NK-92 (cell line): Measurements from ENCODE around the gene RRP8.

Experiments used
- DNase-seq: peaks from one replicate; lab custom pipeline; 2025; ENCODE audit not compliant: unreplicated experiment; lab: John Stamatoyannopoulos, UW

The RRP8 gene

GRCh38 chr11:6572215-6572614 lies 31.2 kb downstream of the RRP8 start:
- no peak for DNase-seq

GRCh38 chr11:6571434-6572008 lies 31.9 kb downstream of the RRP8 start:
- no peak for DNase-seq

GRCh38 chr11:6570691-6571427 lies 32.6 kb downstream of the RRP8 start:
- no peak for DNase-seq

DNA sequence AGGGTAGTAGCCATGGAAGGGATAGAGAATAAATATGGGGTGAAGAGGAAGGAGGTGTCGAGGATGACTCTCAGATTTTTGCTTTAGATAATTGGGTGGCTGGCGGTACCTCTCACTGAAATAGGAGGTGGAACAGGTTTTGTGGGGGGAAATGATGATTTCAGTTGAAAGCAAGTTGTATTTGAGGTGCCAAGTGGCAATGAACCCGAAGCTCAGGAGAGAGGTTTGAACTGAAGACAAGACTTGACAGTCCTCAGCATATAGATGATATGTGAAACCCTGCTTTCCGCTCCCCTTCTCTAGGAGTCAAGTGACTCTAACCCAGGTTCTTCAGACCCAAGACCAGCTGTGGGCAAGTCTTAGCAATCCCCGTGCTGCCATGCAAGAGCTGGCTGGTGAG lies 33.7 kb downstream of the RRP8 start:
- DNase-seq, result no peak

GRCh38 chr11:6568191-6568918 lies 35.1 kb downstream of the RRP8 start:
- no peak for DNase-seq

GRCh38 chr11:6567371-6567745 lies 36.1 kb downstream of the RRP8 start:
- DNase-seq, result no peak

DNA sequence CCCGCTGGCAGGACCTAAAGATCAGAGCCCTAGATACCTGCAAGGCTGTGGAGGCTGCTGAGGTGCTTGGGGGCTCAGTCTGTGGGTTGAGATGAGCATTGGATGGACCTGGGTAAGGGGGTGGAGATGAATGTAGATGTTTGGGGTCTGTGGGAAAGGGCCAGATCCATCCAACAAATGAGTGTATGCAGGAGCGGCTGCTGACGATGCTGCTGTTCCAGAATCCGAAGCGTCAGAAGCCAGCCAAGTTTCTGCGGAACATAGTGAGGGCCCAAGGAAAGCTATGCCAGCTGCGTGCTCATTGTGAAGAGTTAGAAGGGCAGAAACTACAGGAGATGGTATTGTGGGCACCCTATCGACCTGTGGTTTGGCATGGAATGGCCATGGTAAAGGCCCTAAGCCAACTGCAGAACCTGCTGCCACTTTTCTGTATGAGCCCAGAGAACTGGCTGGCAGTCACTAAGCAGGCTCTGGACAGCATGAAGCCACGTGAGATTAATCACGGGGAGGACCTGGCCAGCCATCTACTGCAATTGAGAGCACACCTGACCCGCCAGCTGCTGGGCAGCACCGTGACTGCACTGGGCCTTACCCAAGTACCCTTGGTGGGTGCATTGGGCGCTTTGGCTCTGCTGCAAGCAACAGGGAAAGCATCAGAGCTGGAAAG lies 36.6 kb downstream of the RRP8 start:
- no peak for DNase-seq

DNA sequence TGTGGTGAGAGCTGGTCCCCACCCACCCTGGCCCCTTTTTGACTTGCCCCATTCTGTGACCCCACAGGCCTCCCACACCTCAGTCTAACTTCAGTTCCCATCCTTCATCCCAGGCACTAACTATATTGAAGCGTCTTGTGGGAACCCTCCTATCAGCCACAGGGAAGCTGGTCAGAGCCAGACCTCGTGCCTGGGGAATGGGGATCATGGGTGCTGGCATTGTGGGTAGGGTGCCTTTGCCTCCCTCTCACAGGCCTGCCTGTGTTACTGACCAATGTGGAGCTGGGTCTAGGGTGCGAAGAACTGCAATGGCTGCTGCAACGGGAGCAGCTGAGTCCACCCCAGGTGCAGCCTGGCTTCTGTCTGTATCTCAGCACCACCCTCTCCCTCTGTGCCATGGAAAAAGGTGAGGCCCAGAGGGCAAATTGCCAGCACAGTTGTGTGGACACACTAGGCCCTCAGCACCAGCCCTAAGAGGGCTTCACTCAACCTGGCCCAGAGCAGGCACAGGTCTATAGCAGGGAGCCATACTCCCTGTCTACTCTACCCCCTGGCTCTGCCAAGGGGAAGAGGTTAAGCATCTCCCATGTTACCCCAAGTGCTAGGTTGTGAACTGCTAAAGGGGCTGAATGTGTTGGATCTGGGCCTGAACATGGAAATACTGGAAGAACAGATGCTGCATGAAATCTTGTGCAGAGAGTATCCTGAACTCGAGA lies 37.3 kb downstream of the RRP8 start:
- no peak for DNase-seq

DNA sequence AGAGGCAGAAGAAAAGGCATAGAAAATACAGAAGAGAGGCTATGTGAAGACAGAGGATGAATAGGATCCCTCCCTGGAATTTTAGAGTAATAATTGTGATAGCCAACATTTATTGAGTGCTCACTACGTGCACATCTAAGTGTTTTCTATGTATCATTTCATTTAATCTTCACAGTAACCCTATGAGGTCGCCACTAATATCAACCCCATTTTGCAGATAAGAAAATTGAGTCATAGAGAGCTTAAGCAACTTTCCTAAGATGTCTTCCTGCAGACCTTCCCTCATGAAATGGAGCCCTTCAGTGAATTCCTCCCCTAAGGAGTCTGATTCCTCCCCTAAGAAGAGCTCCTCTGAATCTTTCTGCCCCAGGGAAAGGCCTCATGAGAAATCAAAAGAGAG lies 38.1 kb downstream of the RRP8 start:
- no peak for DNase-seq

GRCh38 chr11:6563667-6564066 lies 39.7 kb downstream of the RRP8 start:
- DNase-seq, result no peak

GRCh38 chr11:6563121-6563619 lies 40.2 kb downstream of the RRP8 start:
- no peak for DNase-seq

DNA sequence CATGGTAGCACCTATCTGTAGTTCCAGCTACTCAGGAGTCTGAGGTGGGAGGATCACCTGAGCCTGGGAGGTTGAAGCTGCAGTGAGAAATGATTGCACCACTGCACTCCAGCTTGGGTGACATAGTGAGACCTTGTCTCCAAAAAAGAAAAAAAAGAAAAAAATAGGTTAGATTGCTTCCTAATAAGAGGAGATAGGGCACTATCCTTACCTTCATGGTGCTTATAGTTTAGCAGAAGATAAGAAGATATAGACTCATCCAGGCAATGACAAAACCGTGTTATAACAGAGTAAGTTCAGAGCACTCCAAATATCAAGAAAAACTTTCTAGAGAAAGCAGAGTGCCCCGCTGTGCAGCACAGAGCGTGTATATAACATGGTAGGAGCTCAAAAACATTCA lies 42.1 kb downstream of the RRP8 start:
- DNase-seq, result no peak

DNA sequence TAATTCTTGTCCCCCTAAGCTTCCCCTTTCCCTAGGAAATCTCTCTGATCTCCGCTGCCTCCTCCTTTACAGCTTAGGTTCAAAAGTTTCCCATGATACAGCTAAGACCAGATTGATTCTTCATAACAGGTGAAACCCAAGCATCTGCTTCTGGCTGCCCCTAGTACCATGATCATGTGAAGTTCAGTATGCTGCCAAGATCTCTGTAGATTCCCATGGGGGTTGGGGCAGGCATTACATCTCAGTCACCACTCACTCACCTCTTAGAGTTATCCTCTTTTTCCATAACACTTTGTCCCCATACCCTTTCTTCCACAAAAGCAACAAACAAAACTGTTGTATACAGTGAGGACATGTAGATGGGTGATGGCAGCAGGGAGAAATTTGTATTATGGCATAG lies 44.0 kb downstream of the RRP8 start:
- no peak for DNase-seq

GRCh38 chr11:6557761-6558674 lies 45.4 kb downstream of the RRP8 start:
- DNase-seq, result no peak

- no peak for DNase-seq
These were observed 46.4 kb downstream of the RRP8 start for GRCh38 chr11:6557063-6557462.

- DNase-seq, result no peak
These were observed 47.1 kb downstream of the RRP8 start for GRCh38 chr11:6556139-6556949.

GRCh38 chr11:6554828-6555706 lies 48.3 kb downstream of the RRP8 start:
- DNase-seq, result no peak

DNA sequence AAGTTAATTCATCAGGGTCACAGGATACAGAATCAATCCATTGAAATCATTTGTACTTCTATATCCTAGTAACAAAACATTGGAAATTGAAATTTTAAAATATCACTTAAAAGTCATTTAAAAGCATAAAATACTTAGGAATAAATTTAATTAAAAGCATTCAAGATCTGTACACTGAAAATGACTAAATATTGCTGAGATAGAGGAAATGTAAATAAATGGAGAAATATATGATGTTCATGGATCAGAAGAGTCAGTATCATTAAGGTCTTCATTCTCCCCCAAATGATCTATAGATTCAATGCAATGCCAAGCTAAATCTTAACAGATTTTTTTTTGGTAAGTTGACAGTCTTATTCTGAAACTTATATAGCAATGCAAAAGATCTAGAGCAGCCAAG lies 49.8 kb downstream of the RRP8 start:
- no peak for DNase-seq
